ENCODE data around the gene VAPA.

The VAPA gene

DNA sequence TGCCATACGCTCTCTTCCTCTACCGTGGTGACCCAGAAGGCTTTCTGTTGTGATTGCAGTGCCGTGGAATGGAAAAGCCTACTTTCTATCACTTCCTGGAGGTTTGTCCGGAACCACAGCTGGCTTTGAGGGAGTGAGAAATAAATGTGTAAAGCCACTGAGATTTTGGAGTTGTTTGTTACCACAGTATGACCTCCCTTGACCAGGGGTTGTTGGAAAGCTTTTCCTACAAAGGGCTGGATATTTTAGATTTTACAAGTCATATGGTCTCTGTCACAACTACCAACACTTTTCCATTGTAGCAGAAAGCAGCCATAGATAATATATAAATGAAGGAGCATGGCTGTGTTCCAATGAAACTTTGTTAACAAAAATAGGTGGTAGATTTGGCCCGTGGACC lies 70.3 kb downstream of the VAPA start:
- Histone ChIP-seq H3K27me3 (ENCODE audit: insufficient read depth, low read length, poor library complexity, severe bottlenecking) (no peaks in the 10 kb centered on the region), H3K9me3 (ENCODE audit: insufficient read depth, low read depth, low read length) (no peaks in the 10 kb centered on the region), H3K9me2 (replicated peaks; ENCODE audit: low read depth, low read length) (no peaks in the 10 kb centered on the region), H4K20me1 (ENCODE audit: insufficient read depth, low read length, poor library complexity, severe bottlenecking) (no peaks in the 10 kb centered on the region), H2AFZ (ENCODE audit: low read length) (no peak overlapping the region), H3F3A (ENCODE audit: low read depth) (no peaks in the 10 kb centered on the region), H3K79me2 (ENCODE audit: insufficient read depth, low read length) (no peaks in the 10 kb centered on the region), H3K4me1 (ENCODE audit: insufficient read depth, low read length, poor library complexity, severe bottlenecking) (no peaks in the 10 kb centered on the region), H3K4me2 (ENCODE audit: low read depth, low read length, poor library complexity, severe bottlenecking) (no peak overlapping the region), H3K9ac (ENCODE audit: low read depth, low read length, poor library complexity, severe bottlenecking) (no peak overlapping the region), H3K4me3 (ENCODE audit: low read length, poor library complexity, severe bottlenecking) (no peak overlapping the region), H3K36me3 (ENCODE audit: insufficient read depth, low read length) (no peaks in the 10 kb centered on the region)
- TF ChIP-seq, protein P1, sequence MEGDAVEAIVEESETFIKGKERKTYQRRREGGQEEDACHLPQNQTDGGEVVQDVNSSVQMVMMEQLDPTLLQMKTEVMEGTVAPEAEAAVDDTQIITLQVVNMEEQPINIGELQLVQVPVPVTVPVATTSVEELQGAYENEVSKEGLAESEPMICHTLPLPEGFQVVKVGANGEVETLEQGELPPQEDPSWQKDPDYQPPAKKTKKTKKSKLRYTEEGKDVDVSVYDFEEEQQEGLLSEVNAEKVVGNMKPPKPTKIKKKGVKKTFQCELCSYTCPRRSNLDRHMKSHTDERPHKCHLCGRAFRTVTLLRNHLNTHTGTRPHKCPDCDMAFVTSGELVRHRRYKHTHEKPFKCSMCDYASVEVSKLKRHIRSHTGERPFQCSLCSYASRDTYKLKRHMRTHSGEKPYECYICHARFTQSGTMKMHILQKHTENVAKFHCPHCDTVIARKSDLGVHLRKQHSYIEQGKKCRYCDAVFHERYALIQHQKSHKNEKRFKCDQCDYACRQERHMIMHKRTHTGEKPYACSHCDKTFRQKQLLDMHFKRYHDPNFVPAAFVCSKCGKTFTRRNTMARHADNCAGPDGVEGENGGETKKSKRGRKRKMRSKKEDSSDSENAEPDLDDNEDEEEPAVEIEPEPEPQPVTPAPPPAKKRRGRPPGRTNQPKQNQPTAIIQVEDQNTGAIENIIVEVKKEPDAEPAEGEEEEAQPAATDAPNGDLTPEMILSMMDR (conservative IDR thresholded peaks at IDR 0.05; ENCODE audit: low read length) = no peak
- no peak for TF ChIP-seq EZH2phosphoT487 (IDR thresholded peaks at IDR 0.05; ENCODE audit: borderline replicate concordance)

DNA sequence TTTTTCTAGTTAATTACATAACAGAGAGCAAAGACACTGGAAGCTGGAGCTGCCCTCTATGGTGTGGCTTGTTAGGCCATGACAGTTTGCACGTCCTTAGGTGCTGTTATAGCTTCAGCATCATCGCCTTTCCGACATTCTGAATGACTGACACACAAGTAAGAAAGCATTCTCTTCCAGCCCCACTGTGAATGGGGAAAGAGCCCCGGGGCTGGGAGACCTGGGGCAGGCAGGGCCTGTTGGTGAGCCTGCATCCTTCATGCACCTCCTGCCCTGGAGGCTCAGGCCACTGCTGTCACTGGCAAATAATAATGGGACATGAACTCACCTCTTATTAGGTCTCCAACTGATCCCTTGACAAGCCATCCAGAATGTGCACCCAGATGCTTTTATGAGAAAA lies 71.8 kb downstream of the VAPA start:
- Histone ChIP-seq H3K9me2 (replicated peaks; ENCODE audit: low read depth, low read length) (no peaks in the 10 kb centered on the region), H3K4me2 (ENCODE audit: low read depth, low read length, poor library complexity, severe bottlenecking) (no peak overlapping the region), H4K20me1 (ENCODE audit: insufficient read depth, low read length, poor library complexity, severe bottlenecking) (no peaks in the 10 kb centered on the region), H3K9ac (ENCODE audit: low read depth, low read length, poor library complexity, severe bottlenecking) (no peak overlapping the region), H3K79me2 (ENCODE audit: insufficient read depth, low read length) (no peaks in the 10 kb centered on the region), H3K4me1 (ENCODE audit: insufficient read depth, low read length, poor library complexity, severe bottlenecking) (no peaks in the 10 kb centered on the region), H3K27me3 (ENCODE audit: insufficient read depth, low read length, poor library complexity, severe bottlenecking) (no peaks in the 10 kb centered on the region), H3K36me3 (ENCODE audit: insufficient read depth, low read length) (no peaks in the 10 kb centered on the region), H3K9me3 (ENCODE audit: insufficient read depth, low read depth, low read length) (no peaks in the 10 kb centered on the region), H3F3A (ENCODE audit: low read depth) (no peaks in the 10 kb centered on the region), H2AFZ (ENCODE audit: low read length) (no peak overlapping the region), H3K4me3 (ENCODE audit: low read length, poor library complexity, severe bottlenecking) (no peak overlapping the region)
- no peak for TF ChIP-seq EZH2phosphoT487 (IDR thresholded peaks at IDR 0.05; ENCODE audit: borderline replicate concordance)
- TF ChIP-seq, protein P1 (conservative IDR thresholded peaks at IDR 0.05; ENCODE audit: low read length) = no peak

GRCh38 chr18:9986156-9986930 lies 72.5 kb downstream of the VAPA start:
- H3F3A ChIP-seq (ENCODE audit: low read depth) = no peaks in the 10 kb centered on the region
- H2AFZ ChIP-seq (ENCODE audit: low read length) = no peak overlapping the region
- H3K27me3 ChIP-seq (ENCODE audit: insufficient read depth, low read length, poor library complexity, severe bottlenecking) = no peaks in the 10 kb centered on the region
- no peak overlapping the region for H3K4me3 ChIP-seq (ENCODE audit: low read length, poor library complexity, severe bottlenecking)
- H4K20me1 ChIP-seq (ENCODE audit: insufficient read depth, low read length, poor library complexity, severe bottlenecking) = no peaks in the 10 kb centered on the region
- H3K79me2 ChIP-seq (ENCODE audit: insufficient read depth, low read length) = no peaks in the 10 kb centered on the region
- no peak overlapping the region for H3K4me2 ChIP-seq (ENCODE audit: low read depth, low read length, poor library complexity, severe bottlenecking)
- H3K36me3 ChIP-seq (ENCODE audit: insufficient read depth, low read length) = no peaks in the 10 kb centered on the region
- no peaks in the 10 kb centered on the region for H3K9me2 ChIP-seq (replicated peaks; ENCODE audit: low read depth, low read length)
- H3K4me1 ChIP-seq (ENCODE audit: insufficient read depth, low read length, poor library complexity, severe bottlenecking) = no peaks in the 10 kb centered on the region
- TF ChIP-seq, protein P1 (conservative IDR thresholded peaks at IDR 0.05; ENCODE audit: low read length) = no peak
- TF ChIP-seq EZH2phosphoT487 (IDR thresholded peaks at IDR 0.05; ENCODE audit: borderline replicate concordance) = no peak
- no peak overlapping the region for H3K9ac ChIP-seq (ENCODE audit: low read depth, low read length, poor library complexity, severe bottlenecking)
- H3K9me3 ChIP-seq (ENCODE audit: insufficient read depth, low read depth, low read length) = no peaks in the 10 kb centered on the region

All from Loucy (cell line).